SK-N-SH (cell line): Measurements from ENCODE around the gene TEP1. TPM values are rescaled to one million over a fixed set of nuclear protein-coding genes. Genes with fewer than 3 reads are reported as not detected.

Experiments
- CTCF ChIA-PET: fragments of 300-600, 350-600 bp; formaldehyde crosslinking; extraction: SDS; loops from one replicate; lab custom pipeline; 2021; lab: Yijun Ruan, JAX
- POLR2A ChIA-PET: fragments of 350-600 bp; sonication (Branson Sonifier 250); formaldehyde crosslinking; extraction: SDS; loops from one replicate; lab custom pipeline; 2020; ENCODE audit warnings: antibody characterized with exemption, inconsistent platforms; lab: Yijun Ruan, JAX
- DNase-seq: peaks from one replicate; pipeline ENCODE4 v3.0.0; 2012
- H2AFZ ChIP-seq: fragments of 200-600 bp; sonication (generic); 2 replicates; pipeline ENCODE4 v1.8.1; 2016; ENCODE audit warnings: antibody characterized with exemption, mild to moderate bottlenecking, low read depth
- H3F3A ChIP-seq: fragments of 200-600 bp; sonication (generic); replicated peaks from 2 replicates; pipeline ENCODE3; 2016; ENCODE audit warnings: antibody characterized with exemption, mild to moderate bottlenecking; ENCODE audit not compliant: insufficient read depth
- H3K27ac ChIP-seq, 2 experiments: fragments of 200-500 bp in 1 of 2; fragments of 200-600 bp in 1 of 2; sonication (Bioruptor generic) in 1 of 2; sonication (generic), shearing (Covaris generic) in 1 of 2; 2 replicates each; pipeline versions ENCODE4 v1.5.1 to v1.6.1; 2014 to 2016; ENCODE audit warnings: low read depth in 2 of 2, inconsistent platforms in 1 of 2, low read length in 1 of 2, mild to moderate bottlenecking in 1 of 2, mixed read lengths in 1 of 2
- H3K27me3 ChIP-seq: fragments of 200-600 bp; sonication (generic), shearing (Covaris generic); 2 replicates; pipeline ENCODE4 v1.6.1; 2016; ENCODE audit warnings: mixed run types; ENCODE audit not compliant: insufficient read depth
- H3K36me3 ChIP-seq, 2 experiments: fragments of 200-500 bp in 1 of 2; fragments of 200-600 bp in 1 of 2; sonication (Bioruptor generic) in 1 of 2; sonication (generic) in 1 of 2; replicated peaks in 1 of 2; 2 replicates each; pipeline versions ENCODE3 to v1.5.1; 2014 to 2016; ENCODE audit warnings: low read length in 1 of 2, mild to moderate bottlenecking in 1 of 2; ENCODE audit not compliant: insufficient read depth in 2 of 2, control insufficient read depth in 1 of 2
- H3K4me1 ChIP-seq, 2 experiments: fragments of 200-500 bp in 1 of 2; fragments of 200-600 bp in 1 of 2; sonication (Bioruptor generic) in 1 of 2; sonication (generic), shearing (Covaris generic) in 1 of 2; 2 replicates each; pipeline versions ENCODE4 v1.5.1 to v1.6.1; 2014 to 2016; ENCODE audit warnings: low read depth in 1 of 2, low read length in 1 of 2, mixed run types in 1 of 2; ENCODE audit not compliant: insufficient read depth in 2 of 2, control insufficient read depth in 1 of 2
- H3K4me2 ChIP-seq: fragments of 200-600 bp; sonication (generic), shearing (Covaris generic); 2 replicates; pipeline ENCODE4 v1.6.1; 2017; ENCODE audit warnings: mixed run types
- H3K4me3 ChIP-seq, 2 experiments: fragments of 200-500 bp in 1 of 2; fragments of 200-600 bp in 1 of 2; sonication (Bioruptor generic) in 1 of 2; sonication (generic), shearing (Covaris generic) in 1 of 2; 2 replicates each; pipeline versions ENCODE4 v1.5.1 to v1.8.1; 2014 to 2016; ENCODE audit warnings: low read depth in 2 of 2, inconsistent platforms in 1 of 2, low read length in 1 of 2, mild to moderate bottlenecking in 1 of 2, mixed read lengths in 1 of 2, moderate library complexity in 1 of 2
- H3K79me2 ChIP-seq: fragments of 200-600 bp; sonication (generic); 2 replicates; pipeline ENCODE4 v1.8.1; 2017; ENCODE audit warnings: mild to moderate bottlenecking; ENCODE audit not compliant: insufficient read depth
- H3K9ac ChIP-seq: fragments of 200-600 bp; sonication (generic); 2 replicates; pipeline ENCODE4 v1.6.1; 2017; ENCODE audit warnings: mixed run types
- H3K9me2 ChIP-seq: fragments of 200-600 bp; sonication (generic); 2 replicates; pipeline ENCODE4 v1.6.1; 2017; ENCODE audit warnings: mixed run types
- H3K9me3 ChIP-seq: fragments of 200-600 bp; sonication (generic); 2 replicates; pipeline ENCODE4 v1.6.1; 2017; ENCODE audit warnings: mixed run types, mild to moderate bottlenecking, moderate library complexity
- H4K20me1 ChIP-seq: fragments of 200-600 bp; sonication (generic); 2 replicates; pipeline ENCODE4 v1.6.1; 2017; ENCODE audit warnings: mild to moderate bottlenecking, mixed run types; ENCODE audit not compliant: insufficient read depth
- CHD2 ChIP-seq: fragments of 150-350 bp; IDR thresholded peaks from 2 replicates; pipeline ENCODE4 v1.6.1; 2018; ENCODE audit warnings: low read length; ENCODE audit not compliant: partially characterized antibody
- ELF1 ChIP-seq: IDR thresholded peaks from 2 replicates; pipeline ENCODE4 v1.4.0; 2012
- EZH2phosphoT487 ChIP-seq: fragments of 200-600 bp; sonication (generic); IDR thresholded peaks from 2 replicates; pipeline ENCODE4 v1.6.1; 2017; ENCODE audit warnings: low read depth, mixed run types, mild to moderate bottlenecking, antibody characterized with exemption, moderate library complexity, borderline replicate concordance
- FOXM1 ChIP-seq: IDR thresholded peaks from 2 replicates; pipeline ENCODE4 v1.4.0; 2012; ENCODE audit warnings: low read depth, mild to moderate bottlenecking
- GABPA ChIP-seq: IDR thresholded peaks from 2 replicates; pipeline ENCODE4 v1.4.0; 2012; ENCODE audit warnings: low read depth, mild to moderate bottlenecking
- MXI1 ChIP-seq: IDR thresholded peaks from 2 replicates; pipeline ENCODE4 v1.6.1; 2012; ENCODE audit warnings: mild to moderate bottlenecking, low read depth, low read length, improper control_type of control experiment
- NFIC ChIP-seq: IDR thresholded peaks from 2 replicates; pipeline ENCODE4 v1.4.0; 2012; ENCODE audit warnings: borderline replicate concordance
- RCOR1 ChIP-seq: fragments of 150-350 bp; IDR thresholded peaks from 2 replicates; pipeline ENCODE4 v1.6.1; 2017; ENCODE audit warnings: antibody characterized with exemption, low read length
- TCF12 ChIP-seq: IDR thresholded peaks from 2 replicates; pipeline ENCODE4 v1.4.0; 2012
- TEAD4 ChIP-seq: IDR thresholded peaks from 2 replicates; pipeline ENCODE4 v1.4.0; 2012; ENCODE audit warnings: mild to moderate bottlenecking, borderline replicate concordance; ENCODE audit not compliant: insufficient read depth
- YY1 ChIP-seq: IDR thresholded peaks from 2 replicates; pipeline ENCODE4 v1.4.0; 2012; ENCODE audit warnings: low read depth, mild to moderate bottlenecking
- WGBS: methylation state at CpG from one replicate; pipeline ENCODE4 v1.1.6; 2017; ENCODE audit warnings: low lambda C conversion rate; 5-methylcytosine and 5-hydroxymethylcytosine counted together
- polyA plus RNA-seq, 3 experiments: library from polyadenylated mRNA; depleted of rRNA; stranded (reverse); fragments of >200 nt; gene quantifications; 2 replicates each; pipeline ENCODE4 v1.2.3, GENCODE V29; 2012
- TF ChIP-seq, protein P1 (sequence below): IDR thresholded peaks from 2 replicates; pipeline ENCODE4 v1.4.0; 2012; ENCODE audit warnings: low read depth
- TF ChIP-seq, protein P2 (sequence below): IDR thresholded peaks from 2 replicates; pipeline ENCODE4 v1.4.0; 2012; ENCODE audit warnings: low read depth, borderline replicate concordance
- TF ChIP-seq, protein P3 (sequence below): fragments of 200-600 bp; sonication (generic); IDR thresholded peaks from 2 replicates; pipeline ENCODE4 v1.6.1; 2017; ENCODE audit warnings: antibody characterized with exemption, mild to moderate bottlenecking, moderate library complexity
- TF ChIP-seq, protein P4 (sequence below): IDR thresholded peaks from 2 replicates; pipeline ENCODE4 v1.4.0; 2012; ENCODE audit warnings: low read depth, borderline replicate concordance
- TF ChIP-seq, protein P5 (sequence below): fragments of 150-350 bp; IDR thresholded peaks from 2 replicates; pipeline ENCODE4 v1.6.1; 2017; ENCODE audit warnings: antibody characterized with exemption, low read length, low read depth, borderline replicate concordance

TEP1 gene
- polyA plus RNA-seq, 1 of the 3 experiments (the other 2 are of a cell fraction): 12.1 TPM

DNA sequence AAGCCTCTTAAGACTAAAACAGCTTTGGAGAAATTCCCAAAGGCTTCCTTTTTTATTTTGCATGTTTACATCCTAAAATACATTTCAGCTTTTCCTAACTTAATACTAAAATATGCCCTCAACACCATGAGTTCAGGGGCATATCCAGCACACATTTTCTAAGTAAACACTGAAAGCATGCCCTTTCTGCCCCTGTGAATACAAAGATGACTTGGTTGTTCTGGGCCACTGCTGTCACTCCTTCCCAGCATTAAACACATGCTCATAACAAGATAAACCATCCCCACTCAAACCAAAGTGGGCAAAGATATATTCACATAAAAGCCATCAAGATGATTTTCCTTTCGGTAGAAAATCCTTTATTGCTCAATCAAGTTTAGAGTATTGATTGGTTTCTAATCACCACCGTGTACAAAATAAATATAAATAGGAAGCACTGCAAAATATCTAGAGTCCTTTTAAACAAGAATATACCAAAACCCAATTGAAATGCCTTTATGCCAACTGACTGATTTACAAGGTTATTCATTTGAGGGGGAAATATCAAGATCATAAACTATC lies 82.2 kb downstream of the TEP1 start:
- Histone ChIP-seq H3K4me2 (peak overlapping the region; percentile 37), H3K79me2 (peaks cover 62% of the 10 kb centered on the region), H3K9ac (0 out of 2 replicates have a peak overlapping the region, but pooled peaks have one; percentile 6), H3K27me3 (no peaks in the 10 kb centered on the region), H3K4me1 (peaks cover 0 to 5% of the 10 kb centered on the region in 2 experiments; a peak in 2 of 4 replicates), H3K9me3 (no peaks in the 10 kb centered on the region), H2AFZ (no peak overlapping the region), H3K9me2 (no peaks in the 10 kb centered on the region), H4K20me1 (peaks cover 7% of the 10 kb centered on the region; the same call in 1 of the 2 replicates), H3K36me3 (peaks cover 21 to 23% of the 10 kb centered on the region in 2 experiments), H3K4me3 (peak overlapping the region in 1 of 2 experiments; percentile 21; a peak in 1 of 4 replicates), H3K27ac (no peak overlapping the region), H3F3A (peaks cover 25% of the 10 kb centered on the region)
- 49% methylated on average over 2 of the region's 2 CpGs for WGBS
- ChIA-PET CTCF (interaction anchor here (1.1 to 6.1 kb wide), 4 partner anchors 11 to 360 kb away, joined by 3 to 70 read pairs (median 8); no protein-coding TSS in a partner anchor), POLR2A (interaction anchor here (1.7 kb wide), 1 partner anchor 12 kb away, joined by 14 read pairs; the partner anchor contains the start of gene PARP2)
- TF ChIP-seq MXI1 (peak; percentile 29; the same call in 1 of the 2 replicates), ELF1 (no peak)
- DNase-seq: no peak

DNA sequence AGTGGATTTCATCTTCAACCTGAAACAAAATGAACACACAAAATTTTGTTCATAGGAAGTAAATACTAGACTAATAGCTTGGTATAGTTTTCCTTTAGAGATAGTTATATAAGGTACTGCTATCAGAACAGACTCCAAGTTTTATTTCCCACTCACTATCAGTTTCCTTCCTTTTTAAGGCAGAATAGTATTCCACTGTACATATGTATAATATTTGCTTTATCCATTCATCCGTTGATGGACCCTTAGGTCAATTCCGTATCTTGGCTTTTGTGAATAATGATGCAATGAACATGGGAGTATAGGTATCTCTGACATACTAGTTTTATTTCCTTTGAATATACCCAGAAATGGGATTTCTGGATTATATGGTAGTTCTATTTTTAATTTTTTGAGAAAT lies 83.9 kb downstream of the TEP1 start:
- Histone ChIP-seq H3K9me2 (no peaks in the 10 kb centered on the region), H3K79me2 (peaks cover 67% of the 10 kb centered on the region), H4K20me1 (peaks cover 7% of the 10 kb centered on the region; the same call in 1 of the 2 replicates), H3F3A (peaks cover 29% of the 10 kb centered on the region), H3K27ac (no peak overlapping the region), H3K27me3 (no peaks in the 10 kb centered on the region), H3K36me3 (peaks cover 32 to 37% of the 10 kb centered on the region in 2 experiments), H3K4me1 (peaks cover 0 to 5% of the 10 kb centered on the region in 2 experiments; a peak in 2 of 4 replicates), H3K9ac (no peak overlapping the region), H2AFZ (no peak overlapping the region), H3K9me3 (no peaks in the 10 kb centered on the region), H3K4me3 (no peak overlapping the region), H3K4me2 (no peak overlapping the region)
- WGBS: 98% methylated on average over 2 of the region's 2 CpGs
- ChIA-PET POLR2A (interaction anchor here (1.9 kb wide), 1 partner anchor 14 kb away, joined by 5 read pairs; the partner anchor contains the start of gene PARP2), CTCF (interaction anchor here (5.6 to 6.1 kb wide), 2 partner anchors 23 to 279 kb away, joined by 19 to 70 read pairs; partner anchors contain the start of gene TTC5)
- no peak for DNase-seq
- TF ChIP-seq, protein P1, sequence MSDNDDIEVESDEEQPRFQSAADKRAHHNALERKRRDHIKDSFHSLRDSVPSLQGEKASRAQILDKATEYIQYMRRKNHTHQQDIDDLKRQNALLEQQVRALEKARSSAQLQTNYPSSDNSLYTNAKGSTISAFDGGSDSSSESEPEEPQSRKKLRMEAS: no peak
- TF ChIP-seq FOXM1: no peak
- no peak for TF ChIP-seq GABPA
- no peak for TF ChIP-seq TCF12
- no peak for TF ChIP-seq TEAD4
- TF ChIP-seq, protein P2, sequence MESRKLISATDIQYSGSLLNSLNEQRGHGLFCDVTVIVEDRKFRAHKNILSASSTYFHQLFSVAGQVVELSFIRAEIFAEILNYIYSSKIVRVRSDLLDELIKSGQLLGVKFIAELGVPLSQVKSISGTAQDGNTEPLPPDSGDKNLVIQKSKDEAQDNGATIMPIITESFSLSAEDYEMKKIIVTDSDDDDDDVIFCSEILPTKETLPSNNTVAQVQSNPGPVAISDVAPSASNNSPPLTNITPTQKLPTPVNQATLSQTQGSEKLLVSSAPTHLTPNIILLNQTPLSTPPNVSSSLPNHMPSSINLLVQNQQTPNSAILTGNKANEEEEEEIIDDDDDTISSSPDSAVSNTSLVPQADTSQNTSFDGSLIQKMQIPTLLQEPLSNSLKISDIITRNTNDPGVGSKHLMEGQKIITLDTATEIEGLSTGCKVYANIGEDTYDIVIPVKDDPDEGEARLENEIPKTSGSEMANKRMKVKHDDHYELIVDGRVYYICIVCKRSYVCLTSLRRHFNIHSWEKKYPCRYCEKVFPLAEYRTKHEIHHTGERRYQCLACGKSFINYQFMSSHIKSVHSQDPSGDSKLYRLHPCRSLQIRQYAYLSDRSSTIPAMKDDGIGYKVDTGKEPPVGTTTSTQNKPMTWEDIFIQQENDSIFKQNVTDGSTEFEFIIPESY: no peak
- no peak for TF ChIP-seq CHD2
- no peak for TF ChIP-seq RCOR1
- TF ChIP-seq, protein P3, sequence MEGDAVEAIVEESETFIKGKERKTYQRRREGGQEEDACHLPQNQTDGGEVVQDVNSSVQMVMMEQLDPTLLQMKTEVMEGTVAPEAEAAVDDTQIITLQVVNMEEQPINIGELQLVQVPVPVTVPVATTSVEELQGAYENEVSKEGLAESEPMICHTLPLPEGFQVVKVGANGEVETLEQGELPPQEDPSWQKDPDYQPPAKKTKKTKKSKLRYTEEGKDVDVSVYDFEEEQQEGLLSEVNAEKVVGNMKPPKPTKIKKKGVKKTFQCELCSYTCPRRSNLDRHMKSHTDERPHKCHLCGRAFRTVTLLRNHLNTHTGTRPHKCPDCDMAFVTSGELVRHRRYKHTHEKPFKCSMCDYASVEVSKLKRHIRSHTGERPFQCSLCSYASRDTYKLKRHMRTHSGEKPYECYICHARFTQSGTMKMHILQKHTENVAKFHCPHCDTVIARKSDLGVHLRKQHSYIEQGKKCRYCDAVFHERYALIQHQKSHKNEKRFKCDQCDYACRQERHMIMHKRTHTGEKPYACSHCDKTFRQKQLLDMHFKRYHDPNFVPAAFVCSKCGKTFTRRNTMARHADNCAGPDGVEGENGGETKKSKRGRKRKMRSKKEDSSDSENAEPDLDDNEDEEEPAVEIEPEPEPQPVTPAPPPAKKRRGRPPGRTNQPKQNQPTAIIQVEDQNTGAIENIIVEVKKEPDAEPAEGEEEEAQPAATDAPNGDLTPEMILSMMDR: no peak
- TF ChIP-seq, protein P4, sequence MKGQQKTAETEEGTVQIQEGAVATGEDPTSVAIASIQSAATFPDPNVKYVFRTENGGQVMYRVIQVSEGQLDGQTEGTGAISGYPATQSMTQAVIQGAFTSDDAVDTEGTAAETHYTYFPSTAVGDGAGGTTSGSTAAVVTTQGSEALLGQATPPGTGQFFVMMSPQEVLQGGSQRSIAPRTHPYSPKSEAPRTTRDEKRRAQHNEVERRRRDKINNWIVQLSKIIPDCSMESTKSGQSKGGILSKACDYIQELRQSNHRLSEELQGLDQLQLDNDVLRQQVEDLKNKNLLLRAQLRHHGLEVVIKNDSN: no peak
- no peak for TF ChIP-seq YY1
- TF ChIP-seq, protein P5, sequence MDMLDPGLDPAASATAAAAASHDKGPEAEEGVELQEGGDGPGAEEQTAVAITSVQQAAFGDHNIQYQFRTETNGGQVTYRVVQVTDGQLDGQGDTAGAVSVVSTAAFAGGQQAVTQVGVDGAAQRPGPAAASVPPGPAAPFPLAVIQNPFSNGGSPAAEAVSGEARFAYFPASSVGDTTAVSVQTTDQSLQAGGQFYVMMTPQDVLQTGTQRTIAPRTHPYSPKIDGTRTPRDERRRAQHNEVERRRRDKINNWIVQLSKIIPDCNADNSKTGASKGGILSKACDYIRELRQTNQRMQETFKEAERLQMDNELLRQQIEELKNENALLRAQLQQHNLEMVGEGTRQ: no peak
- no peak for TF ChIP-seq NFIC
- TF ChIP-seq EZH2phosphoT487: no peak
